NCI-H526 treated with DMSO at 0.1 percent for 48 hours (cell line): ENCODE data around the gene ZNF80.
"Not testable (repeated sequence)": the region's sequence is repeated elsewhere in the genome, so short reads cannot be mapped to it uniquely, and the experiment has no call there.

ENCODE experiments used
- DNase-seq: peaks from one replicate; lab custom pipeline; 2025; lab: John Stamatoyannopoulos, UW

ZNF80 gene

DNA sequence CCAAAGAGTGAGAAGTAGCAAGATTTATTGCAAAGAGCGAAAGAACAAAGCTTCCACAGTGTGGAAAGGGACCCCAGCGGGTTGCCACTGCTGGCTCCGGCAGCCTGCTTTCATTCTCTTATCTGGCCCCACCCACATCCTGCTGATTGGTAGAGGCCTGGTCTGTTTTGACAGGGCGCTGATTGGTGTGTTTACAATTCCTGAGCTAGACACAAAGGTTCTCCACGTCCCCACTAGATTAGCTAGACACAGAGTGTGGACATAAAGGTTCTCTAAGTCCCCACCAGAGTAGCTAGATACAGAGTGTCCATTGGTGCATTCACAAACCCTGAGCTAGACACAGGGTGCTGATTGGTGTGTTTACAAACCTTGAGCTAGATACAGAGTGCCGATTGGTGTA is at the start of gene ZNF80:
ZNF80 (minus strand) TSS at position 101 of the 400 bp plus-strand sequence. CDS start 504 bp downstream, outside the sequence.
- not testable (repeated sequence) for DNase-seq

DNA sequence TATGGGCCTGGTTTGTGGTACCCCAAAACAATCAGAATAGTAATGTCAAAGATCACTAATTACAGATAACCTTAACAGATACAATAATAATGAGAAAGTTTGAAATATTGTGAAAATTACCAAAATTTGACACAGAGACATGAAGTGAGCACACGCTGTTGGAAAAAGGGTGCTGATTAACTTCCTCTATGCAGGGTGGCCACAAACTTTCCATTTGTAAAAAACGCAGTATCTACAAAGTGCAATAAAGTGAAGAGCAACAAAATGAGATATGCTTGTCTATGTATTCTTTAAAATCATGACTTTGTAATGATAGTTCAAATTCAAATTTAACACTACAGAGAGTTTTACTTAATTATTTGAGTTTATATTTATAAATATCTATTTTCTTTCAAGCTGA is 48.9 kb upstream of the ZNF80 start:
- DNase-seq: no peak

DNA sequence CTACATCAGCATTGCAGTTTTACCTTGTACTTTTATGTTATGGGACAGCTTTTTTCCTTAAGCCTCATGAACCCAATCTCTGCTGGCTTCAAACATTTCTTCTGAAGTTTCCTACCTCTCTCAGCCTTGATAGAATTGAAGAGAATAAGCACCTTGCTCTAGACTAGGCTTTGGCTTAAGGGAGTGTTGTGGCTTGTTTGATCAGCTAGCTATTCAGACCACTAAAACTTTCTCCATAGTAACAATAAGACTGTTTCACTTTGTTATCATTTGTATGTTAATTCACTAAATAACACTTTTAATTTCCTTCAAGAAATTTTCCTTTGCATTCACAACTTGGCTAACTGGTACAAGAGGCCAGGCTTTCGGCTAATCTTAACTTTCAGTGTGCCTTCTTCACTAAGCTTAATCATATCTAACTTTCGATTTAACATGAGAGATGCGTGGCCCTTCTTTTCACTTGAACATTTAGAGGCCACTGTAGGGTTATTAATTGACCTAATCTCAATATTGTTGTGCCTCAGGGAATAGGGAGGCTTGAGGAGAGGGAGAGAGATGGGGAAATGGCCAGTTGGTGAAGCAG is 48.4 kb upstream of the ZNF80 start:
- no peak for DNase-seq

DNA sequence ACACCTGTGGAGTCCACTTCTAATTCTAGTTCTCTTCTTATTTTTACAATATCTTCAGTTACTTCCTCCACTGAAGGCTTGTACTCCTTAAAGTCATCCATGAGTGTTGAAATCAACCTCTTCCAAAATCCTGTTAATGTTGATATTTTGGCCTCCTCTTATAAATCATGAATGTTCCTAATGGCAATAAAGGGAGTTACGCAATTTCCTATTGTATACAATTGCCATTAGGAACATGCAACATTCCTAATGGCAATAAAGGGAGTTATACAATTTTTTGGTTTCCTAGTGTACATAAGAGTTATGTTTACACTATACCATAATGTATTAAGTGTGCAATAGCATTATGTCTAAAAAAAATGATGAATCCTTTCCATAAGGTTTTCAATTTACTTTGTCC is 47.3 kb upstream of the ZNF80 start:
- DNase-seq: no peak

DNA sequence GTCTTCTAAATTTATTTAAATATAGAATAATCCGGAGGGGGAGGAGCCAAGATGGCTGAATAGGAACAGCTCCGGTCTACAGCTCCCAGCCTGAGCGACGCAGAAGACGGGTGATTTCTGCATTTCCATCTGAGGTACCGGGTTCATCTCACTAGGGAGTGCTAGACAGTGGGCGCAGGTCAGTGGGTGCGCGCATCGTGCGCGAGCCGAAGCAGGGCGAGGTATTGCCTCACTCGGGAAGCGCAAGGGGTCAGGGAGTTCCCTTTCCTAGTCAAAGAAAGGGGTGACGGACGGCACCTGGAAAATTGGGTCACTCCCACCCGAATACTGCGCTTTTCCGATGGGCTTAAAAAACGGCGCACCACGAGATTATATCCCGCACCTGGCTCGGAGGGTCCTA is 39.5 kb upstream of the ZNF80 start:
- not testable (repeated sequence) for DNase-seq

DNA sequence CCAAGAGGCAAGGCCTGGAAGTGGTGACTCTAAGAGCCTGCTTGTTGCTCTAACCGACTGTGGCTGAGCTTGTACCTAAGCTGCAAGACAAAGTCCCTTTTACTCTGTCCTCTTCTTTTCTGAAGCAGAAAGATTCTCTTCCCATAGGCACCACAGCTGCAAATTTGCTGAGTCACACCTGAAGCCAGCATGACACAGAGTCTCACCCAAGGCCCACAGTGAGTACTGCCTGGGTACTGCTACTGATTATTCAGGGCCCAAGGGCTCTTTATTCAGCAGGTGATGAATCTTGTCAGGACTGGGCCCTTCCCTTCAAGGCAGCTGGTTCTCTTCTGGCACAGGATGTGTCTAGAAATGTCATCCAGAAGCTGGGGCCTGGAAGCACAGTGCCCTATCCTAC is 37.6 kb upstream of the ZNF80 start:
- DNase-seq: no peak

DNA sequence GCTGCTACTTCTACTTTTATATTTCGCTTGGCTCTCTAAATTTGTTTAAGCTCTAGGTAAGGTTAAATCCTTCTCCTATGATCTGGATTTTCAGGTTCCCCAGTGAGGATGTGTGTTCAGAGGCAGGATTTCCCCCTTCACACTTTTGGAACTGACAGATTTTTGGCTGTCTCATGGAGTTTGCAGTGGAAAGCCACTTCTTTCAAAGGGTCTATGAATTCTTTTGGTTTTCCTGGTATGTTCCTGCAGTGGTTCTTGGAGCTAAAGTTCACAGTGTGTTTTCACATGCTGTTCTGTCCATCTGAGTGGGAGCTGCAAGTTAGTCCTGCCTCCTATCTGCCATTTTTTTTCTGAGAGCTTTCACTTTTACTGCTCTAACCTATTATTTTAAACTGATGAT is 34.9 kb upstream of the ZNF80 start:
- no peak for DNase-seq

DNA sequence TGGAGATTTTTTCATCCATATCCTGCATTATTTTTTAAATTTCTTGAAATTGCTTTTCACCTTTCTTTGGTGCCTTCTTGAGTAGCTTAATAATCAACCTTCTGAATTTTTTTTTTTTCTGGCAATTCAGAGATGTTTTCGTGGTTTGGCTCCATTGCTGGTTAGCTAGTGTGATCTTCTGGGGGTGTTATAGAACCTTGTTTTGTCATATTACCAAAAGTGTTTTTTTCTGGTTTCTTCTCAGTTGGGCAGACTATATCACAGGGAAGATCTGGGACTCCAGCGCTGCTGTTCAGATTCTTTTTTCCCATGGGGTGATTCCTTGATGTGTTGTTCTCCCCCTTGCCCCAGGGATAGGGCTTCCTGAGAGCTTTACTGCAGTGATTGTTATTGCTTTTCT is 32.6 kb upstream of the ZNF80 start:
- DNase-seq: no peak

DNA sequence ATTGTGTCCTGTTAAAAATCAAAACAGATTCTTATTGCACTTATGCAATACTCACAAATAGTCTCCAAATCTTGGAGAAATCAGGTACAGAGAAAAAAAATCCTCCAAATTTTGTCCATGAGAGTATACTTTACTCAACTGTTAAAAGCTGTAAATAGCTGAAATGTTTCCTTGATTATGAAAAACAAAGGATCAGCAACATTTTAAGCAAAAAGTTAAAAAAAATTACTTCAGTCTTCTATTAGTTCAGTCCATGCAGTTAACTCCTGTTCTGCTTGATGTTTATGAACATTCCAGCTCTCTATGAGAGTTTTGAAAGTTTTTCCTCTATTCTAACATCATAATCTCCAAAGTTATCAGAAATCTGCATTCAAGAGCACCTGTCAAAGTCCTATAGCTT is 22.8 kb upstream of the ZNF80 start:
- DNase-seq: no peak

DNA sequence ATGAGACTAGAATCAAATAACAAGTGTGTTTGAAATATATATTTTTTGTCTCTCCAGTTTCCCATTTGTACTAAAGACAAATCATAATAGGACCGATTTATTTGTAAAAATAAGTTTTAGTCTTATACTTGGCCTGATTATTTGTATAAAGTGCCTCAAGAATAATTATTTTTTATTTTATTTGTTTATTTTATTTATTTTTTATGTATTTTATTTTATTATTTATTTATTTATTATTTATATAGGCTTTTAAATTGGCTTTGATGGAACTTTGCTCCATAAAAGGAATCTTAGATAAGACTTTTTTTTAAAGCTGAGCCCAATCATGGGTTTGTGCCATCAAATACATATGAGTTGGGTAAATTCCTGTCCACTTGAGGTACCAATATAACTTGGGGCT is 22.2 kb upstream of the ZNF80 start:
- no peak for DNase-seq

DNA sequence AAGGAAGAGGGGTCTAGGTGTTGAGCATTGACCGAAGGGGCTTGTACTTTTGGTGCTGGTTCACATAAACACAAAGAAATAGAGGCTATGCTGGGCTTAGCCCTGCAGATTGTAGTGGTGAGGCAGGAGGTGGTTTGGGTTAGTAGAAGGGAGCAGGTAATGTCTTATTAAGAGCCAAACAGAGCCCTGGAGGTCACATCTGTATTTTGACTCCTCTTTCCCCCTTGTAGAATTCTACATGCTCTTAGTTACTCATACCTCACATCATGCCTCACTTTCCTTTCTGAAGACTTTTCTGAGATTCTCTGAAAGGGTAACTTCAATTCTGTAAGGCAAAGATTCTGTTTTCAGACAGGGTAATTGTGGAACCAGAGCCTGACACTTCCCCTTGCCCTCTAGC is 16.1 kb upstream of the ZNF80 start:
- no peak for DNase-seq

DNA sequence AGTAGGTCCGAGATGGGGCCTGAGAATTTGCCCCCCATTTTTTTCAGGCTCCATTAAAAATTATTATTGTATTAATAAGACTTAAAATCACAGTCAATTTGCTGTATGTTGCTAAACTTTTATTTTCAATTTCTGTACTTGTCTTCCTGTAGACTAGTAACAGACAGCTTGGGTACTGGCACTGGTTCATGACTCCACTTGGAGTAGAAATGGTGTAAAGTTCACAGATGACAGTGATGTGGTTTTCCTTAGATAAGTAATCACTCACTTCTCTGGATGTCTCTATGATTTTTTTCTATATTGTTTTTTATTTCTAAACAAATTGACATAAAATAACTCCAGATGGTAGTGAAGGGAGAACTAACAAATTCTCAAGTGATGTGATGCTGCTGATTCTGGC is 15.6 kb upstream of the ZNF80 start:
- no peak for DNase-seq

DNA sequence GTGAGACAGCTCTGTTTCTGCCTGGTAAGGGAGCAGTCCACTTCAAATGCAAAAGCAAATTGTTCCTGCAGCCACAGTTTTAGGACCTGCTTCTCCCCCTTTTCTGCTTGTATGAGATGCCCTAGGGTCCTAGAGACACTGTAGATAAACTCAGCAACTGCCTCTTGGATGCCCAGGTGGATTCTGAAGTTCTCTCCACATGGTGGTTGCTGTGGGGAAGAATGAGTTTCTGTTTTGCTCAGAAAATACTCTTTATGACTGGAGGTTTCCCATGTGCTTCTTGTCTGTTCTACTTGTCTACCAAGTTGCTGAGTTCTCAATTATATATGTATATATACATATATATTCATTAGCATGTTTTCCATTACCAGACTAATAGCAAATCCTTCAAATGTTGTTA is 5.6 kb upstream of the ZNF80 start:
- no peak for DNase-seq

DNA sequence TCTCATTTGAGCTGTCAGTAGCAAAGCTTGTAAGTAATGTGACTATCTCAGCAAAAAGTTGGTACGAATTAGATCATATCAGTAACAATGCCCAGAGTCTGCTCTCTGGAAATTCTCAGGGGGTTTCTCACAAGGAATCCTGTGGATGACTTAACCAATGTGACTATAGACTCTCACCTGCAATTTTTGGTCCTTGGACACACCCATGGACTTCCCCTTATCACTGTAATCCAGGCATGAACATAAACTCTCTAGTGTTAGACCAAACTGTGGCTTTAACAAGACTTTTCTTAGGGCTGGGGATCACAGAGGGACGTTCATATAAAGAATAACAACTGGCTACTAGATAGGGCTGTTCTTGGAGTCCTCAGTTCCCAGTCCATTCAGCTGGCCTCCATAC is 3.9 kb upstream of the ZNF80 start:
- DNase-seq: no peak

DNA sequence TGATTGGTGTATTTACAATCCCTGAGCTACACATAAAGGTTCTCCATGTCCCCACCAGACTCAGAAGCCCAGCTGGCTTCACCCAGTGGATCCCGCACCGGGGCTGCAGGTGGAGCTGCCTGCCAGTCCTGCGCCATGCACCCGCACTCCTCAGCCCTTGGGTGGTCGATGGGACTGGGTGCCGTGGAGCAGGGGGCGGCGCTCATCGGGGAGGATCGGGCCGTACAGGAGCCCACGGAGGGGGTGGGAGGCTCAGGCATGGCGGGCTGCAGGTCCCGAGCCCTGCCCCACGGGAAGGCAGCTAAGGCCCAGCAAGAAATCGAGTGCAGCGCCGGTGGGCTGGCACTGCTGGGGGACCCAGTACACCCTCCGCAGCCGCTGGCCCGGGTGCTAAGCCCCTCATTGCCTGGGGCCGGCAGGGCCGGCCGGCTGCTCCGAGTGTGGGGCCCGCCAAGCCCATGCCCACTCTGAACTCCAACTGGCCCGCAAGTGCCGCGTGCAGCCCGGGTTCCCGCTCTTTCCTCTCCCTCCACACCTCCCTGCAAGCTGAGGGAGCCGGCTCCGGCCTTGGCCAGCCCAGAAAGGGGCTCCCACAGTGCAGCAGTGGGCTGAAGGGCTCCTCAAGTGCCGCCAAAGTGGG is 888 bp upstream of the ZNF80 start:
- not testable (repeated sequence) for DNase-seq

DNA sequence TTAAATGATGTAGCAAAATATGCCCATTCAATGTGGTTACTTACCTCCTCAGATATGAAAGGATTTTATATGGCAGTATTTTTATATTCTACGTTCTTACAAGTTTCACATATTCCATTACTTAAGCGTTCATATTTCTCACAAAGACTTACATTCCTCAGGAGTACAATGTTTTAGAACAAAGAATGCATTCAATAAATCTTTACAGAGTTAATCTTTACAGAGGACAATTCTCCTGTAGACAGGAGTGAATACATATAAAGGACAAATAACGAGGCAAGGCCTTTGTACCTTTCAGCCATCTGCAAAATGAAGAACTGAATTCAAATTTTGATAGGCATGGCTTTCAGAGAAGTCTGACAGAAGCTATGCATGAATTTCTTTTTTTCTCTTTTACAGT is 1.9 kb downstream of the ZNF80 start:
- no peak for DNase-seq

DNA sequence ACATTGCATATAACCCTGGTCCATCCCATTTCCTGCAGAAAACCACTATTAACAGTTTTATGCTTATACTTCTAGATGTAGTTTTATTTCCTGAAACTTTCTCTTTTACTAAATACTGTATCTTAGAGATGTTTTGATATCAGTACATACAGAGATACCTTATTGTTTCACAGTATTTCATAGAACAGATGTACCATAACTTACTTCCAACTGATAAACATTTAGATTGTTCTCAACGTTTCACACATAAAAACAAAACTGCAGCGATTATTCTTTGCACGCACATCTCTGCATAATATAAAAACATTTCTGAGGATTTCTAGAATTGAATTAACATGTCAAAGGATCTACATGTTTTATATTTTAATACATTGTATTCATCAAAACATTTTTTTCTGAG is 2.6 kb downstream of the ZNF80 start:
- DNase-seq: no peak

DNA sequence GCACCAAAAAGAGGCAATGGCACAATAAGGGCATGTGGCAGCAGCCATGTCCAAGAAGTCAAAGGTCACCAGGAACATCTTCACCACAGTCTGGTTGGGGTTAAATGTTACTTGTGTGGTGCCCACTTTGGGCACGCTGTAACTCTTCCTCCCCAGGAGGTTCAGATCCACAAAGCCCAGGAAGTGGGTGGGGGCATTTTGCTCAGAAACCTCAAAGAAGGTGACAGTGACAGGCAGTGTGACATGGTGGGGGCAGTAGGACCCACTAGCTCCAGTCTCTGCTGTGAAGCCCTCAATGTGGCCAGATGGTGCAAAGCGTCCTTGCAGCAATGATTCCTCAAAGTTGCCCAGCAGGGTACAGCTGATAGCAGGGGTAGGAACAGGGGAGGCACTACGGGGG is 5.8 kb downstream of the ZNF80 start:
- DNase-seq: no peak

DNA sequence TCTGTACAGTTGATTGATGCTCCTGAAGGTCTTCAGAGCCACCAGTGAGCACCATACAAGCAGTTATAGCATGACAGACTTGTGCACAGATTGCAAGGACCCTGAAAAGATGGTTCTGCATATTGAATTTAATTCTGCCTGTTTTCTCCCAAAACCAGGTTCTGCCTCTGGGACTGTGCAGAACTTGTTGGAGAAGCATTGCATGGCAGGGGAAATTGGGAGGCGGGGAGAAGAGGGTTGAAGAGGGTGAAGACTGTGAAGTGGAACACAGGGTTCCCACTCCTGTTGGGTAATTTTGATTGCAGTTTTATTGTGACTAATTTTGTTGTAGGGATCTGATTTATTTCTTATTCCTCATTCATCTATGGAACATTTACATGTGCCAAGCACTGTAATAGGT is 10.3 kb downstream of the ZNF80 start:
- no peak for DNase-seq

DNA sequence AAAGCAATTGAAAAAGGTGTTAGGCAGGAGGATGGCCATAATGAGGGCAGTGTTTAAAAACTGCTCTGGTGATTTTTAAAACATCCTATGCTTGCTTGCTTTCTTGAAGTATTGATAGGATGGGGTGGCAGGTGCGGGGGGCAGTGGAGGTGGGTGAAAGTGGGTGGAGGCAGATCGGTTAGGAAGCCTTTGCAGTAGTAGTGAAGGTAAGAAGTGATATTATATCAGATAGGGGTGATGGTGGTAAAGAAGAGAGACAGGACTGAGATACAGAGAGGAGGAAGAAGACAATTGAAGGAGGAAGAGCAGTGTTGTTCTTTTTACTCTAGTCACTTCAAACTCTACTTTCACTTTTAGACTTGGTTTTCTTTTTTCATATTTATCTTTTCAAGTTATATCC is 11.1 kb downstream of the ZNF80 start:
- no peak for DNase-seq

DNA sequence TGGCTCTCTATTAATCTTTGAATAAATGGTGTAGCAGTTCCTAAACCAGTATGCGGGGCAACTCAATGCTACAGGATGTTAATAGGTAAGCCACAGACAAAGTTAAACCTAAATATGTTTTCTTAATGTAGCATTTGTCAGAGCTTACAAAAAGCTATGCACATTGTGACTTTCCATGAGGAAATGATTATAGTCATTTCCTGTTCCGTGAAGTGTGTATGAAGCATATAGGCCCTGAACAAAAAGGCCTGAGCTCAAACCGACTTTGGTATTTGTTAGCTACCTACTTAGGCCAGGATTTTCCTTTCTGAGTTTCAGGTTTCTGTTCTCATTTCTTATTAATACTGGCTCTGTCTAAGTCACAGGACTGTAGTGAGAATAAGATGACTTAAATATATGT is 14.2 kb downstream of the ZNF80 start:
- DNase-seq: no peak

DNA sequence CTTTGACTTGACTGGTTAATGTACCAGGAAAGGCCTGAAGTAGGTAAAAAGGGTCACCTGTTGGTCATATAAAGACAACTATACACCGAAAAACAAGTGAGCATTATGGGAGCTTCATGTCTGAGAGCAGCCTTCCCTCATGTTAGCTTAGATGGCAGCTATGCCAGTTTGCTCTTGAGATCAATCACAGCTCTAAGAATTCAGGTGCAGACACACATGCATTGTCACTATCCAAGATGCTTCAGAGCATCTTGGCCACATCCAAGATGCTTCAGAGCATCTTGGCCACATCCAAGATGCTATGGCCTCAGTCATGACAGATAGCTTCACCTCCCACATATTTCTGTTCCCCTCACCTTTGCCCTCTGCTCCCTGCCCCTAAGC is 15.5 kb downstream of the ZNF80 start:
- no peak for DNase-seq

DNA sequence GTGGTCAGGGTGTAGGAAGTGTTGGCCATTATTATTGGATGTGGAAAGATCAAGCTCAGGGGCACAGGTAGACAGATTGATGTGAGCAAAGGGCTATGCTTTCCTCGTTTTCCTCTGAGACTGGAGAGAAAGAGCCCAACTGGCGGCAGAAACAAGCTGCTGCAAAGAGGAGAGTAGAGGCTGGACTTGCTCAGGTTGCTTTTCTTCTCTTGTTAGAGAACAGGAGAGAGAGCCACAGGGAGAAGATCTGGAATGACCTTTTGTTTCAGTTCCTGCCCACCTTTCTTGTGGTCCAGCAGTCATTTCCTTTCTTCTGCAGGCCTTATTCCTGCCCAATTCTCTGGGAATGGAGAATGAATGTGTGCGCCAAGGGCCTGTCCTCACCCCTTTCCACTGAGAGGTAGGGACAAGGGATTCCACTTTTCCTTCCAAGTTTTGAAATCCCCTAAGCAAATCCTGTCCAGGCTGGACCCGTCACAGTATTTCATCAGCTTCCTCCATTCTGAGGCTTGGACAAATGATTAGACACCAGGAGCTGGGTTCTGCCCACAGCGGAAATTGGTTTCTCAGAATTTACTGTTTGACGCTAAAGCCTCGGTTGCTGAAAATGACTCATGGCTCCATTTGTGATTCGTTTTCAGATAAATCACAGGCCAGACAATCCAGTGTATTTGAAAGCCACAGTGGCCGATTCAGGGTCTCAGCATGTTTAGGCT is 16.1 kb downstream of the ZNF80 start:
- DNase-seq: no peak

DNA sequence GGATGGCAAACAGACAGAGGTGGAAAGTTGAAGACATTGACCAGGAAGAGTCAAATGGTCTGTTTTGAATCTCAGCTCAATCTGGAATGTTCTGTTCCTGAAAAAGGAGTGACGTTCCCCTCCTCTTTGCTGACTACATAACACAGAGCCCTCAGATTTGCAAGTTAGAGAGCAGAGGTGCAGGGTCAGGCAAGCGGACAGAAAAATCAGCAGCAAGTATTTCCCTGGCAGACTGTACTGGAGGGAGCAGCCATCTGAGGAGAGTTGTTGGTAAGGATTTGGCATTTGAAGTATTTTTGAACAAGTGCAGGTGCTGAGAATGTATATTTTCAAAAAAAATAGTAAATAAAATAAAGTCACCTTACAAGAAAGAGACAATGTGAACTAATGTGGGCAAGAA is 17.6 kb downstream of the ZNF80 start:
- DNase-seq: no peak
